Lower lobe of right lung (tissue), 2 donors: ENCODE measurements around the gene DPCD. TPM values are rescaled to one million over a fixed set of nuclear protein-coding genes. Genes with fewer than 3 reads are reported as not detected.

ENCODE experiments used
- ATAC-seq, 2 donors: fragments of 200-7000 bp; cut with Tn5 transposase; one replicate each; pipeline ENCODE4 v1.9.1; 2020 to 2022; ENCODE audit warnings: mild to moderate bottlenecking in 2 of 2, moderate library complexity in 2 of 2
- DNase-seq: peaks from one replicate; pipeline ENCODE4 v3.0.0-alpha.2; 2020
- H3K27ac ChIP-seq: fragments of 200-600 bp; one replicate; pipeline ENCODE4 v1.8.0; 2022
- H3K27me3 ChIP-seq: fragments of 200-600 bp; one replicate; pipeline ENCODE4 v1.8.0; 2022; ENCODE audit warnings: low read depth
- H3K36me3 ChIP-seq: fragments of 200-600 bp; one replicate; pipeline ENCODE4 v1.8.0; 2022; ENCODE audit warnings: mild to moderate bottlenecking
- H3K4me1 ChIP-seq: fragments of 200-600 bp; one replicate; pipeline ENCODE4 v1.8.0; 2022
- H3K4me3 ChIP-seq: fragments of 200-600 bp; one replicate; pipeline ENCODE4 v1.8.0; 2022; ENCODE audit warnings: mild to moderate bottlenecking
- H3K9me3 ChIP-seq: fragments of 200-600 bp; one replicate; pipeline ENCODE4 v1.8.0; 2022
- CTCF ChIP-seq: fragments of 200-600 bp; IDR thresholded peaks from one replicate; pipeline ENCODE4 v1.8.0; 2022; ENCODE audit warnings: antibody characterized with exemption, mild to moderate bottlenecking
- intact Hi-C: fragments of 100-400 bp; cut with DNase I; formaldehyde crosslinking; loops from one replicate; pipeline ENCODE4 v1.11.0; 2022
- total RNA-seq: library from RNA; stranded (reverse); fragmentation: NEBNext Ultra II Directional; extraction: Animal tissue kit (Norgen Biotek cat#: 25700); gene quantifications from one replicate; pipeline ENCODE4 v1.2.1, GENCODE V29; 2021
- donor health status: DM: no; HTN: yes; CAD: no; lungs with severe emphysema.

DPCD gene
- total RNA-seq, 1 donor from 2014 or later, result 12.9 TPM

DNA sequence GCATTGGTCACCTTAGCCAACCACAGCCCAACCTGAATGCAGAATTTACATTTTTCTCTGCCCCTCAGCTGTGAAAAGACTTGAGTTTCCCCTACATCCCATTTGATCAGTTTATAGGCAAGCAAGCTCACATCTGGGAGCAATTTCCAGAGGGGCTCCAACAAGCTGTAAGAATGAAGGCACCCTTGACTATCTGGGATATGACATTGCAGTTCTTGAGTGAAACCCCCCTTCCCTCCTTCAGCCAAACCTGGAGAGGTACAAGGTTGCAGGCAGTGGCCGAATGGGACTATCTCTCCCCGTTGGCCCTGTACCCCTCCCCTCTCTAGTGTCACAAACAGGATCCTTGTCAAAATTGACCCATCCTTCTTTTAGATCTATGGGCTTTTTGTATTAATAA is 30.6 kb upstream of the DPCD start:
- H3K27ac ChIP-seq, result no peak overlapping the region
- ATAC-seq, result no peak
- peaks cover 25% of the 10 kb centered on the region for H3K36me3 ChIP-seq
- no peak overlapping the region for H3K4me3 ChIP-seq
- H3K27me3 ChIP-seq, result no peaks in the 10 kb centered on the region
- H3K9me3 ChIP-seq, result no peaks in the 10 kb centered on the region
- no peak for DNase-seq
- intact Hi-C loops, result no loop called here
- no peak for TF ChIP-seq CTCF
- H3K4me1 ChIP-seq, result no peaks in the 10 kb centered on the region

- no peak for TF ChIP-seq CTCF
- Histone ChIP-seq H3K4me3 (no peak overlapping the region), H3K27ac (no peak overlapping the region), H3K36me3 (peaks cover 19% of the 10 kb centered on the region), H3K9me3 (no peaks in the 10 kb centered on the region), H3K4me1 (no peaks in the 10 kb centered on the region), H3K27me3 (peaks cover 6% of the 10 kb centered on the region)
- no peak for ATAC-seq
- no peak for DNase-seq
- intact Hi-C loops, result no loop called here
These were observed 29.9 kb upstream of the DPCD start for GRCh38 chr10:101558204-101558603.

GRCh38 chr10:101558671-101559595 is 29.2 kb upstream of the DPCD start:
- H3K27me3 ChIP-seq, result peaks cover 13% of the 10 kb centered on the region
- H3K4me1 ChIP-seq, result no peaks in the 10 kb centered on the region
- DNase-seq, result no peak
- no peaks in the 10 kb centered on the region for H3K9me3 ChIP-seq
- ATAC-seq, result no peak
- H3K36me3 ChIP-seq, result peaks cover 11% of the 10 kb centered on the region
- no peak for TF ChIP-seq CTCF
- H3K27ac ChIP-seq, result no peak overlapping the region
- no peak overlapping the region for H3K4me3 ChIP-seq
- intact Hi-C loops, result no loop called here

DNA sequence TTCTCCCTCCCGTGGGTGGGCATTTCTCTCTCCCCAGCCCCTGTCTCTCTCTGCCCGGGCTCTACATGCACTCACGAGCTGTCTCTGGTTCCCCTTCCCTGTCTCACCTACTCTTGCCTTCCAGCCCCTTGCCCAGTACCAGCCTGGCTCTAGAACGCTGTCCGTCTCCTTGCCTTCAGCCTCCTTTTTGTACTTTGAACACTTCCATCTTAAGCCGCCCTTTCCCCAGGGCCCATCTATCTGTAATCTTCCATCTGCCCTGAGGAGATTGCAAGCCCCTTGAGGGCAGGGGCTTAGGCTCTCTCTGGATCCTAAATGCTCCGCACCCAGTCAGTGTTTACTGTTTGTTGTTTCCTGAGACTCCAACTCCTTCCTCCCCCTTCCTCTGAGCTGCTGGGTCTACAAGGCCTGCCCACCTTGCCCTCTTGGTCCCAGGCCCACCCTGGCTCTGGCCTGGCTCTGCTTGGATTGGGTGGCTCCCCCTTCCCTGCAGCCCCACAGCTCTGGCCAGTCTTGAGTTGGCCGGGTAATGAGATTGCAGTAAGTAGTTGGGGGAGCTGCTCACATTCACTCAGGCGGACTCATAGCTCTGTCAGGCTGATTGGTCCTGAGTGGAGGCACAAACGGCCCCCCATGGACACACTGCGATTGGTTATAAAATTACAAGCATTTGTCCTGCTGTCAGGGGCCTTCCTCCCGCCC is 28.4 kb upstream of the DPCD start:
- peaks cover 20% of the 10 kb centered on the region for H3K27me3 ChIP-seq
- H3K36me3 ChIP-seq, result peaks cover 10% of the 10 kb centered on the region
- H3K27ac ChIP-seq, result no peak overlapping the region
- H3K4me3 ChIP-seq, result no peak overlapping the region
- DNase-seq (no peak), ATAC-seq (no peak)
- H3K9me3 ChIP-seq, result no peaks in the 10 kb centered on the region
- intact Hi-C loops, result no loop called here
- no peak for TF ChIP-seq CTCF
- H3K4me1 ChIP-seq, result no peaks in the 10 kb centered on the region

- H3K36me3 ChIP-seq, result peaks cover 4% of the 10 kb centered on the region
- ATAC-seq, result no peak
- no peak overlapping the region for H3K4me3 ChIP-seq
- DNase-seq, result no peak
- intact Hi-C loops, result no loop called here
- no peaks in the 10 kb centered on the region for H3K9me3 ChIP-seq
- no peaks in the 10 kb centered on the region for H3K4me1 ChIP-seq
- no peak for TF ChIP-seq CTCF
- peaks cover 27% of the 10 kb centered on the region for H3K27me3 ChIP-seq
- H3K27ac ChIP-seq, result no peak overlapping the region
These were observed 27.6 kb upstream of the DPCD start for GRCh38 chr10:101560298-101561067.
